Central memory CD4-positive, alpha-beta T cell (primary cell): ENCODE measurements around the gene SLC38A11.

Experiments
- DNase-seq: peaks from one replicate; pipeline ENCODE4 v3.0.0; 2022

Gene SLC38A11

DNA sequence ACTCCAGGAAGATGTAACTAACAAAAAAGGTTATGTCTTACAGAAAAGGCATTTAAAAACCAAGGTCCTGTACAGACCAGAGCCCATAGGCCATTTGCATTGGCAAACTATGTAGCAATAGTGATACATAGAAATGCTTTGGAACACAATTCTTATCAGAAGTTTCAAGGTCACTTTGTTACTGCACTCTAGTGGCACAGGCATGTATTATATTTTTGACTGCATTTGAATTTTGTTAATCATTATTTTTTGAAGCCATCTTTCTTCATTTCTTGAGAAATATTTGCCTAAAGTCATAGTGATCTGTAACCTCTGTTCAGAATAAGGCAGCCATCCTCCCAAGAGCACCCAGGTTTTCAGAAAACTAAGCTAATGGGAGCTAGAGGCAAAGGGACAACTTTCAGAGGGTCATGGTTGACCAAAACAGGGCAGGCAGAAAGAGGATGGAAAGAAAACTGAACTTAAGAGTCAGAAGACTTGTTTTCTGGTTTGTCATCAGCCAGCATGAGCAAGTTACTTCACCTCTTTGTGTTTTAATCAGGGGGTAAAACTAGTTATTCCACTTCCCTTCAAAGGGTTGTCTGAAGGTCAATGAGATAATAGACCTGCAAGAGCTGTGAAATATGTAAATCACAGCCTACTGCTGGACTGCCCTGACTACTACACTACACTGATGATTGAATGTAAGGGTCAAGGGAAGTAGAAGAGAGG is 41.5 kb downstream of the SLC38A11 start:
- no peak for DNase-seq

DNA sequence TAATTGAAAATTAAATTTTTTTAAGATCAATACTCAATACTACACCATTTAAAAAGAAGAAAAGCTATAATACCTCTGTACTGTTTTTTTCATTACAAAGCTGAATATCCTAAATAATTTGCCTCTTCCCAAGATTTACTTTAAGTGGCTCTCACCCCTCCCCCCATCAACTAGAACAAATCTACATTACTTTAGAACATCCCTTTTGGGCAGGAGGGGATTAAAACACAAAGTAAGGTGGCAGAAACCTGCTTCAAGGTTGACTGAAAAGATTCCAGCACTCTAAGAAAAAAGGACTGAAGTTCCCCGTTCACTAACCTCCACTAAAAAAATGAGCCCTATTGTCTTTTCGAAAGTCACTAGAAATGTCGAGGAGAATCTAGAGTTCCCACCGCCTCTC is 42.3 kb downstream of the SLC38A11 start:
- no peak for DNase-seq

DNA sequence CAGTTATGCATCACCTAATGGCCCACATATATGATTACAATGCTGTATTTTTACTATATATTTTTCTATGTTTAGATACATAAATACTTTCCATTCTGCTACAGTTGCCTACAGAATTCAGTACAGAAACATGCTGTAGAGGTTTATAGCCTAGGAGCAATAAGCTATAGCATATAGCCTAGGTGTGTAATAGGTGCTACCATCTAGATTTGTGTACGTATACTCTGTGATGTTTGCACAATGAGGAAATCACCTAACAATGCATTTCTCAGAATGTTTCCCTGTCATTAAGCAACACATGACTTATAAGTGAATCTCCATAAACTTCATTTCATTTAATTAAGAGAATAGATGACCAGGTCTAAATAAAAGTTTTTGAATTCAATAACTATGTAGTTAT is 43.5 kb downstream of the SLC38A11 start:
- DNase-seq, result no peak

DNA sequence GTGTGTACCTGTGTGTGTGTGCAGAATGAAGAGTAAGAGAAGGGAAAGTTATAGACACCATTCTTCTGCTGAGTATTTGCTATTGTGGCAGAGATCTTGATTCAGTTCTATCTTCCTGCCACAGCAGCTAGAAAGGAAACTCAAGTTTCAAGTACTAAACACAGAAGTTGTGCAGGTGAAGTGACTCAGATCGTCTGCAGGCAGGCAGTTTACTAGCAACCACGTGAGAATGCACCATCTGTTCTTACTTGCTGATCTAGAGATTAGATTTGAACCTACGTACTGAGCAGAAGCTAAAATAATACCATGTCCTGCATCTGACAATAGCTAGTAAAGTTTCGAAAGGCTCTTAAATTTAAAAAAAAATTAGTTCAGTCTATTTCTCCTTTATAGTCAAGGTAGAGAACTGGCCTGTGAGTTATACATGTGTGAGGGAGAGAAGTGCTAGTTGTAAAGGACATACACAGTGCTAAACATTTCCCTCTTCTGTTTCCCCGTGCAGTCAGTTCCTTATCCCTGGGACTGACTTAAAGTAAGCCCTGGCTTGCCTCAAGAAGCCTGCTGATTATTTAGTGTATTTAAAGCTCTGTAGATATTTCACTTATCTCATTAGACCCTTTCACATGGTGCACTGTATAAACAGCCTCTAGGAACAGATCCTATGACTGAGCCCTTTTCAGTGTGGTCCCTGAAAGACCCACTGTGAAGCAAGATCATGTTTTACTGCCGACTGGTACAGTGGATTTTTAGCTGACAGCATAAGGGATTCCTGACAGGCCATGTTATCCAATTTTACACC is 45.0 kb downstream of the SLC38A11 start:
- no peak for DNase-seq

DNA sequence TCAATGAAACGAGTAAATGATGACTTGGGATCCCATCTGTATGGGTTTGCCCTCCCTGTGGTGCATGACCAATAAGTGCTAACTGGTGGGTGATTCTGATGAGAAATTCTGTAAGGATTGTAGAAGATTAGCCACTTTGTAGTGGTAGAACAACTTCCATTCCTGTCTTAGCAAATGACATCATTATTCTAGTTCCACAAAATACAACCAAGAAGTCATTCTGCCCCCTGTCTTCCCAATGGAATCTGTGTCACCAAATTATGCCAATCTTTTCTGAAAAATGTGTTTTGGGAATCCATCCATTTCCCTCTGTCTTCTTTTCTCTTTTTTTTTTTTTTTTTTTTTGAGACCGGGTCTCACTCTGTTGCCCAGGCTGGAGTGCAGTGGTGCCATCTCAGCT is 48.4 kb downstream of the SLC38A11 start:
- no peak for DNase-seq

DNA sequence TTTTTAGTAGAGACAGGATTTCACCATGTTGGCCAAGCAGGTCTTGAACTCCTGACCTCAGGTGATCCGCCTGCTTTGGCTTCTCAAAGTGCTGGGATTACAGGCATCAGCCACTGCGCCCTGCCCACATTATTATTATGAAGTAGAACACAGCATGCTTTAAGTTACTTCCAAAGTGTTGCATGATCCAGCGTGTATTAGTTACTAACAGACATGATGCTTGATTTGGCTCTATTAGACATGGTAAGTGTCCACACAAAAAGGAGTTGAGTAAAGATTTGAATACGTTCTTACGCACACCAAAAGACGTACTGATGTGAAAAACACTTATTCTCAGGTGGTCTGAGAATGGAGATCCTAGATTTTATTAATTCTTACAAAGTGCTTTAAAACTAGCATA is 50.0 kb downstream of the SLC38A11 start:
- no peak for DNase-seq

DNA sequence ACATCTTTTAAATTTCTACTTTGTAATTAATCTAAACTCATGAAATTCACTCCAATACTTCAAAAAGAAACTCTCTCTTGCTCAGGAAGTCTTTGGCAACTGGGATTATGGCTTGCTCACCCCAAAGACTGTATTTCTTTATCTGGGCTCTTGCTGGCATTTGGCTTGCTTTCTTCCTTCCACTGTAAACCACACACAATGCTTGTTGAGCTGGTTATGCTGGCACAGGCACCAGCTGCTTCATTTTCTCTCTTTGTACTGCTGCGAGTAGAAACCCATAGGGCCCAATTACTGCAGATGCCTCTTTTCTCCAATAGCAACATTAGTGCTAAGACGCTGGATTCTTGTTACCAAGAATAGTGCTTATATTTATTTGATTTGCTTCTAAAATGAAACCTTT is 51.4 kb downstream of the SLC38A11 start:
- DNase-seq, result no peak

DNA sequence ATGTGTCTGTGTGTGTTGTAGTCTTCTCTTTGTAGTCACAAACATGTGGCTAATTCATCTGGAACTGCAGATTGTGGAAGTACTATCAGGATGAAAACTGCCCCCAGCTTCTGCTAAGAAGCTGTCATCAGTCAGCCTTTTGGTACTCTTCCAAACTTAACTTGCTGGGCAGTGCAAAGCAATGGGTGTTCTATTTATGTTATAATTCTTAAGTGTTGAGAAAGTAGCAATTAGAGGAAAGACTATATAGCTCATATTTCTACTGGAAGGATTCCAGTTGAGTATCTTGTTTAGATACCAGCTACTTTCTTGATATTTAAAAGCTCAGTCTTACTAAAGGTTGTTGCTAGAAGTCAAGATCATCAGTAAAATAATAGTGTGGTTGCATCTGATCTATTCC is 52.1 kb downstream of the SLC38A11 start:
- DNase-seq, result no peak

DNA sequence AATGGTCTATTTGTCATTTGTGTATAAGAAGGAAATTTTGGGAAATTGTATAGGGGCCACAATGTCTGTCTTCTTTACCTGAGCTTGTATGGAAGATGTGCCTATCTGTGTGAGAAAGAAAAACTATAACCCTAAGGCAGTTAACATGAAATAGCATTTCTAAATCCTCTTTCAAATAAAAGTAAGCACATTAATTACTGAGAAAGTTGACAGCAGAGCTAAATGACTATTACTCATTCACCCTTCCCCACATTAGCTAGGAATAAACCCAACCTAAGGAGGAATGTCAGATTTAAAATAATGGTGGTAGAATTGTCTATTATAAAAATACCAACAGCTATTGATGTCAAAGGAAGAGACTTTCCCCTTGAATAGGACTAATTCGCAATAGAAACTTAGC is 56.2 kb downstream of the SLC38A11 start:
- DNase-seq, result no peak

DNA sequence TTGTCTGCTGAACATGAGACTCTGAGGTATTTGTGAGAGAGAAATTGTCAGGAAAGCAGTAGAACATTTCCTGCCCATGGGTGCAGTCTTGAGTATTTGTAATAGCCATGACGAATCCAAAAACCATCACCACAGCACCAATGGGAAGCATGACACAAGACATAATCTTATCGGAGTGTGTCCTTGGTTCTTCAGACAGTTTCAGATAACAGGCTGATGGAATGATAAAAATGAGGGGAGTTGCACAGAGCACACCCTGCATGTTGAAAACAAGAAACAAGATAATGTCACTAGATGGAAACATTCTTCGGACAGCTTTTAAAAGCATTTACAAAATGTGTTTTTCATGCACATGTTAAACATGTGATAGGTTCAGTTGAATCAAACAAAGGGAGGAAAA is 56.9 kb downstream of the SLC38A11 start:
- DNase-seq, result no peak

DNA sequence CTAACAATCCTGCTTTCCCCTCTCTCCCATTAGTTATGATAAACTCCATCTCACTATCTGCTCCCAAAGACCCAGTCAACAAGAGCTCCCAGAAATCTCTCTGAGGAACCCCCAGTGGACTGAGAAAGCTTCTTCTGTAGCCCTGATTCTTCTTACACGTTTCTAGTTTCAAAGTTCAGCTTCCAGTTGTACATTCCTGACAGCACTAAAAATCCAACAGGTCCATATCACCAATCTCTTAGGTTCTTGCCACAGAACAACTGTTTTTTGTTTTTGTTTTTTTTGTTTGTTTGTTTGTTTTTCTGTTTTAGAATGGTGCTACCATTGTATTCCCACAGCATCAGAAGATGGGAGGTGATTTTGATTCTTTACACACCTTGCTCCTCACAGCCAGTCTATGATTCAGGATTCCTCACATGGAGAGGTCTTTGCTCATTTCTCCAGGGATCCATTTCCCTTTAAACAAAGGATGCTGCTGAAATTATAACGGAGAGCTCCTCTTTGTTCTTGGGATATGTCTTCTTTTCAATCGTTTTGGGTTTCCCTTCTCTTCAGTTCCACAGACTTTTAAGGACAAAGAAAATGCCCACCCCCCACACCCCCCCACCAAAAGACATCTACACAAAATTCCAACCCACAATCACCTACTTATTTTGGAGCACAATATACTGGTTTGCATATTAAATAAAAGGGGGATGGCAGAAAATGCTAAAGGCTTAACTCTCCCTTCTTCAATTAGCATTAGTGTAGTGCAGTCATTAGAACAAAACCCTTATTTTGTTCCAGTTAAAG is 57.7 kb downstream of the SLC38A11 start:
- no peak for DNase-seq

DNA sequence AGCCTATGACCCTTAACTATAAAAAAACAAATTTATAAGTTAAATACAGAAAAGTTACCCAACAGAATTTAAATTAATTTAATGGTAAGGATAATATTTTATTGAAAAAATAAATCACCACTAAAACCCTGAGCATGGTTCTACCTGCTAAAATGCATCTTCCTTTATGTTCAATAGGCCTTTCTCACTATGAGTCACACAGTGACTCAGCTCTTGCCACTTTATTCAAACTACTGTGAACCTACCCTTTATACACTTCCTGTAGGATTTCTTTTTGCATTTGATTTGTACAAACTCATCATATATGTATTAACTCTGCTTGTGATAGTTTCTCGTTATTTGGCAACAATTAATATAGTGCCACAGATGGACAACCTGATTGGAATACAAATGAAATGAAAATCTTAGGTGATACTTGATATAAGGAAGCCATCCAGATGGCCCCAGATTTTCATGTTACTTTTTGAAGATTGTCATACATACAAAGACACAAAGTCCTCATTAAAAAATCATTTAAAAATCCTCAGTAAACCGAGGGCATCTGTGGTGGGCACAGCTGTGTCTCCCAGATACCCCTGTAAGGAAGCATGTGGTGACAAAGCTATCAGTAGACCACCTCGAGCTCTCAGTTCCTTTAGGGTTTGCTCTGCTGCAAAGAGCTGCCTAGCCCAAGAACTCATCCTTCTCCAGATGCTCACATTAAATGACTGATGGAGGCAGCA is 58.5 kb downstream of the SLC38A11 start:
- no peak for DNase-seq

DNA sequence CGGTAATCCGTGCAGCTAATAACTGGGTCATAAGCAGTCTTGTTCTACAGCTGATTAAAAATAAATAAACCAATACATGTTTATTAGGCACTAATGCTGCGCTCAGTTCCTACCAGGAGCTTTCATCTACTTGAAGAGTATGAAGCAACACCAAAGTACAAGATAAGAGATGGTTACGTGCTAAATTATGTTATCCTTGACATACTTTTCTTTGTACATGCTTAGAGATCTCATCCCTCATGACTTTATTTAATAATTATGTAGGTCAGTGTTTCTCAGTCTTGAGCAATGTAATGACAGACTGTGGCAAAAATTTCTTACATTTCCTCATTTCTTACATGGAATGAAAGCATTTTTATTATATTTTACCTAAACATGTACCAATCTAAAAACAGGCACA is 59.1 kb downstream of the SLC38A11 start:
- DNase-seq, result no peak

DNA sequence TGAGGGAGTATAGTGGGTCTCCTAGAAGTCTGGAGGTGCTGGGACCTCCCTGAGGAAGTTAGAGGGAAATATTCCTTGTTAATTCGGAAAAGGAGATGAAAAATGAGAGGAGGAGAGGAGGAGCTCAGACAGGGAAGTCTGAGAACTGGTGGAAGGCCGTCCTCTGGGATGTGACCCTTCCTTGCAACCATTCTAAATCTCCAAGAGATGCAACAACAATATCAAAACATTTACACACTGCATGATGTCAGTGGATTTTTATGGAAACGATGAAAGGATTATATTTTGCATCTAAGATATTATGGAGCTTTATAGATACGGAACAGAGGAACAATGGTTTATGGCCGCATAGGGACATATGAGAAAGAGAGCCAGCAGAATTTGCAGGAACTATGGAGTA is 63.9 kb downstream of the SLC38A11 start:
- DNase-seq, result no peak

DNA sequence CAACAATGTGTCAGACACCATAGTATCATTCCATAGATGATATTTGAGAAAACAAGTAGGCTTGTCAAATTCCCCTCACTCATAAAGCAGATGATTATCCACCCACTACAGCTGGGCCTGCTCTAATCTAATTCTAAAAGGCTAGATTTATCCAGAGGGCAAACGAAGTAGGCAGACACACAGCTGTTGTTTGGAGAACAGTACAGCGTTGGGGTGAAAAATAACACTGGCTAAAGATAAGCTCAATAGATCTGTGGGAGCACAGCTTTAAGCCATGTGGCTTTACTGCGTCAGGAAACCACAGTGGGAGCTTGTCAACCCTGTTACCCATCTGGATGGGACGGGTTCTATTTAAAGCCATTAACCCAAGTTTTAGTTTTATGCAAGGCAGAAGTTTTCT is 64.8 kb downstream of the SLC38A11 start:
- DNase-seq, result no peak

DNA sequence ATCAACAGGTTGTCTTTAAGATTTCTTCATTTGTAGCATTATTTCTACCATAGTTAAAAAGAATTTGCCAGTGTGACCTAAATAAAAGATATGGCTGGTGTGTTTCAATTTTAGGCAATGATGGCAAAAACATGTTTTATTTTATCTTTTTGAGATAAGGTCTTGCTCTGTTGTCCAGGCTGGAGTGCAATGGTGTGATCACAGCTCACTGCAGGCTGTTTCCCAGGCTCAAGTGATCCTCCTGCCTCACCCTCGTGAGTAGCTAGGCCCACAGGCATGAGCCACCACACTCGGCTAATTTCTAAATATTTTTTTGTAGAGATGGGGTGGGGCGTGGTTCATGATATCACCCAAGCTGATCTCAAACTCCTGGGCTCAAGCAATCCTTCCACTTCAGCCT is 66.7 kb downstream of the SLC38A11 start:
- DNase-seq, result no peak

DNA sequence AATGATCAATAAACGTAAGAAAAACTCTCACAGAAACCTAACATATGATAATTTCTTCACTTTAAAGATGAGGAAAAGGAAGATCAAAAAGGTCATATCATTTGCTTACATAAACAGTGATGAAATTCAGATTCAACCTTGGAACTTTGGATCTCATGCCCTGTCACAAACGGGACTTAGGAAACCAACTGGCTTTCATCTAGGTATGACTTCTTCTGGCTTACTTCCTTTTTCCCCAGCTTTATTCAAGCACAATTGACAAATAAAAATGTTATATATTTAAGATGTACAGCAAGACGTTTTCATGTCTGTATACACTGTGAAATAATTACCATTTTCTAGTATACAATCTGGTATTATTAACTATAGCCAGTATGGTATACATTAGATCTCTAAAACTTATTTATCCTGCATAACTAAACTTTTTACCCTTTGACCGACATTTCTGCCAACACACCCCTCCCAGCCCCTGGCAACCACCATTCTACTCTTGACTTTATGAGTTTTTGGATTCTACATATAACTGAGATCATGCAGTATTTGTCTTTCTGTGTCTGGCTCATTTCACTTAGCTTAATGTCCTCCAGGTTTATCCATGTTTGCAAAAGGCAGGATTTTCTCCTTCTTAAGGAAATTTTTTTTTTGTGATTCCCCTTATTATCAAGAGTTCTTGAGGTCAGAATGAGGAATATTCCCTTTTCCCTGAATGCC is 67.7 kb downstream of the SLC38A11 start:
- no peak for DNase-seq

DNA sequence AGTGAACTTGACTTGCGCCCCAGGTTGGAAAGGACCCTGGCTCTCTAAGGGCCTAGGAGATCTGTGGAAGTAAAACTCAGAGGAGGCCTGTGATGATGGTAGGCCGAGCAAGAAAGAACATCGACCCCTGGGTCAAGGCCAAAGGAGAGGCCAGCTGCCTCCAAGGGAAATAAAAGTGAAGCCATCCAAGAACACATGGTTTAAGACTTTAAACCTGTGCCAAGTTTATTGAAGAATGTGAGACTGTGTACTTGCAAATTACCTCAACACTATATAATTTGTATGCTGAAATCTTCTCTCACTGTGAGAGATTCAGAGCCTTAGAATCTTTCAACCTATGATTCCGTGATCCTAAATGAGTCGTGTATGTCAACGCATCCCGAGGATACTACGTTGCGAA is 73.0 kb downstream of the SLC38A11 start:
- no peak for DNase-seq

DNA sequence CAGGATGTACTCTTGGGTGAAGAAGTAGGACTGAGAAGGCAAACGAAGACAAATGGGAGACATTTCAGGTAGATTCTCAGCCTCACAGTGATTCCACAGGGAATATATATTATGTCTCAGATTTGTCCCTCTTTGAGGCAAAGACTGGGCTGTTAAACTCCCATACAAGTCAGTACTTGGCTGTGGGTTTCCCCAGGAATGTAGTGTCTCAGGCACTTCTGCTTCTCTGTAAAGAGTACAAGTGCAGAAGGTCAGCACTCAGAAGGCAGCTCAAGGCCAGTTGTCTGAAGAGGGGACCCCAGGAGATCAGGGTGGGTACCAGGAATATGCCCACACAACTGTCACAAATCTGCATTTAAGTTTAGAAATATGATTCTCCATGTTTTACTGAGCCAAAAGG is 73.8 kb downstream of the SLC38A11 start:
- DNase-seq, result no peak

DNA sequence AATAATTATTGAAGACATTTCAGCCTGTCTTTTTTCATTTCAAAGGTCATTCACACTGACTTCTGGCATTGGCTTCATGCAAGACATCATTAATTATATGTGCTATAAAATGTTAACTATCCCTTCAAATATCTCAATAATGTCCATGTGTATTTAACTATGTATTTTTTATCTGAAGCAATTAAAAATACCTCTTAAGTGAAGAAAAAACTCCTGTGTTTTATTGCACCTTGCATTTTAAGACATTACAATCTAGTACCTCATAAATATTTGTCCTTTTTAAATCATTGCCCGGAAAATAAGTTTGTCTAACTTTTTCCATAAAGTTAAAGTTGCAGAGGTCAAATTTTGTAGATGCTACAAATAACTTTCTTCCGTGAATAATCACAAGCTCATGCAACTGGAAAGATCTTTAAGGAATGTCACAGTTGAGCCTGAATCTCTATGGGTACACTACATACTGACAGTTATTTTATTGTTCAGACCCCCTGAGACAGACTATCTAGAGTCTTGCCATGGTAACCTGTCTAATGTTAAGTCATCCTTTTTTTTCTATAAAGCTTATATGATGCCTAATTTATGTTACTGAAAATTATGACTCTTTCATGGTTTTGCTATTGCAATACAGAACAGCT is 75.3 kb downstream of the SLC38A11 start:
- DNase-seq, result no peak

DNA sequence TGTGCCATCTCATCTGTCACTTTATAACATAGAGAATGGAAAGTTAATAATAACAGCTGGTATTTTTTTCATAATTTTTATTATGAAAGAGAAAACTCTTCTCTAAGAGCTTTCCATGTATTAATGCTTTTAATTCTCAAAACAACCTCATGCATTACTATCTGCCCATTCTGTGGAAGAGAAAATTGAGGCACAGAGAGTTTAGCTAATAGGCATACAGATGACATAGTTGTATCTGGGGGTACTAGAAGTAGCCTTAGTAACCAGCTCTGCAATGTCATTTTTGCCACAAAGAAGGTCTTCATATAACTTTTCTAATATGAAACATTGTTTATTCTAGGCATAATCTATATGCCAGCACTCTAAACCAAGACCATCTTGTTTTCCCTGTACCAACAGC is 77.4 kb downstream of the SLC38A11 start:
- no peak for DNase-seq

DNA sequence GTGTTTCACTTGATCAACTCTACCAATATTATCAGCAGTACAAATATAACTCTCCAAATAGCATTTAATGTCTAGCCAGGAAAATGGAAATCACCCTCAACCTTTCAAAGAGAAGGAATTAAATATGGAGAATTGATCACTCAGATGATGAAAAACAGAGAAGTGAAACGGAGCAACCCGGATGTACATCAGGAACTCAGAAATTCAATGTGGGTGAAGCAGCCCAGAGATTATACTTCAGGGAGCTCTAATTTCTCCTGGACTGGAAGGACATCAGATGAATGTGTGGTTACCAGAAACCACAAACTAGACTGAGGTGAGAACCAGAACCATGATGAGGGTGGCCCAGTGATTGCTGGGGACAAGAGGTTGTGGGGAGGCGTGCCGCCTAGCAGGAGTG is 78.2 kb downstream of the SLC38A11 start:
- no peak for DNase-seq
